ENCODE results near the gene WASF1.
"Not testable (repeated sequence)": the region's sequence is repeated elsewhere in the genome, so short reads cannot be mapped to it uniquely, and the experiment has no call there.

WASF1 gene

GRCh38 chr6:110083875-110084585 is 95.4 kb downstream of the WASF1 start:
- no peak for DNase-seq

GRCh38 chr6:110075406-110075805 is 104.1 kb downstream of the WASF1 start:
- no peak for DNase-seq

GRCh38 chr6:110073474-110073873 is 106.0 kb downstream of the WASF1 start:
- DNase-seq, result not testable (repeated sequence)

GRCh38 chr6:110068592-110068967 is 110.9 kb downstream of the WASF1 start:
- DNase-seq, result no peak

- no peak for DNase-seq
Measured at GRCh38 chr6:110067837-110068591, 111.5 kb downstream of the WASF1 start.

GRCh38 chr6:110064744-110065524 is 114.5 kb downstream of the WASF1 start:
- no peak for DNase-seq

GRCh38 chr6:110063594-110064263 is 115.7 kb downstream of the WASF1 start:
- no peak for DNase-seq

GRCh38 chr6:110055387-110055735 is 124.1 kb downstream of the WASF1 start:
- peak; percentile 49 to 55 for DNase-seq

- DNase-seq, result no peak
Measured at GRCh38 chr6:110054664-110055386, 124.6 kb downstream of the WASF1 start.

GRCh38 chr6:110053395-110054240 is 125.9 kb downstream of the WASF1 start:
- DNase-seq, result peak in 1 of 2 experiments; percentile 25

- DNase-seq, result no peak
Measured at GRCh38 chr6:110050440-110050813, 129.0 kb downstream of the WASF1 start.
